NCI-H748 treated with DMSO at 0.1 percent for 48 hours (cell line): ENCODE results near the gene PPFIBP1.
"Not testable (repeated sequence)": the region's sequence is repeated elsewhere in the genome, so short reads cannot be mapped to it uniquely, and the experiment has no call there.

Source experiments
- DNase-seq: peaks from one replicate; lab custom pipeline; 2025; lab: John Stamatoyannopoulos, UW

The PPFIBP1 gene

DNA sequence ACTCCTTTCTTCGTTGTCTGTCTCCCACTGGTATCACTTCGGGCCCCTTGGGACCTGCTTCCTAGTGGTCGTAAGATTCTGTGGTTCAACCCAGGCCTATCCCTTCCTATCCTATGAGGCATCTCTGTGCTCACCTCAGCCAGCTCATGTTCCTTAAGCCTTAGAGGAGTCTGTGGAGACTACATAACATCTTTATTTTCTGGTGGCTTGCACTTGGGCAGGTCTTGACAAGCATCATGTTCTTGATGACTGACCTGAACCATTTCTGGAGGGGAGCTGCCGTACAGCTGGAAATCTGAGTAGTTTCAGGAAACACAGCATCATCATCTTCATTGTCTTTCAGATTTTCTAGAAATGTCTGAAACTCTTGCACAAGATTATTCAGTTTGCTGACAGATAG is 69.3 kb downstream of the PPFIBP1 start:
- DNase-seq: no peak

- no peak for DNase-seq
Measured at GRCh38 chr12:27595231-27595642, 71.2 kb downstream of the PPFIBP1 start.

- not testable (repeated sequence) for DNase-seq
Measured at GRCh38 chr12:27598866-27599265, 74.9 kb downstream of the PPFIBP1 start.

- DNase-seq: not testable (repeated sequence)
Measured at GRCh38 chr12:27601056-27601828, 77.2 kb downstream of the PPFIBP1 start.

GRCh38 chr12:27602516-27602915 is 78.5 kb downstream of the PPFIBP1 start:
- DNase-seq: no peak

- DNase-seq: no peak
Measured at GRCh38 chr12:27604431-27604830, 80.4 kb downstream of the PPFIBP1 start.

- DNase-seq: no peak
Measured at GRCh38 chr12:27606986-27607385, 83.0 kb downstream of the PPFIBP1 start.

DNA sequence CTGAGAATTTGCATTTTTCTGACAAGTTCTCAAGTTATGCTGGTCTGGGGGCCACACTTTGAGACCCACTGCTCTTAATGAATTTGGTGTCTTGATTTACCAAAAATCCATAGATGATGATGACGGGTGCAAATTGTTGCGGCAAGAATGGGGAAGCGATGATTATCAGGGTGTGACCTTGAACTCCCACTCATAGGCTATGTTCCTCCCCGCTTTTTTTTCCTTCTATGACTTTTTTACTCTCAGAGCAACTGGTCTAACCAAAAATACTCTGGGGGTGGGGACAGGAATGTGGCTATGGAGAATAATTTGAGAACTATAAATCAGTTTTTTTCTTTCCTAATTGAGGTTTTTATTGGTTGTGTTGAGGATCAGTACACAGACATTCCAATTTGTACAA is 83.6 kb downstream of the PPFIBP1 start:
- no peak for DNase-seq

DNA sequence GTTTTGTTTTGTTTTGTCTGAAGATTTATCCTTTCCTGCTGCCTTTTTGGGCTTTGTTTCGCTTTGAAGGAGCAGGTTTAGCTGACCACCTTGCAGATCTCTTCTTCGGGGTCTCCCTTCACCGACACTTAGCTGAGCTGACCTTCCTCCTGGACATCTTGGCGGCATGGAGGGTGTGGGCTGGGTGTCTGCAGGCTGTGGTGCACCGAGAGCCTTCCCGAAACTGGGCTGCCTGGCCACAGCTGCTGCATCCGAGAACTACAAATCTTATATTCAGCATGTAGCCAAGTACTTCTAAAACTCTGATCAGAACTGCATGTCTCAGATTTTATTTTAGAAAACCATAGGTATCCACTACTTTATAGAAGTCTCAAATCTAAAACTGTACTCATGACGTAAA is 84.9 kb downstream of the PPFIBP1 start:
- no peak for DNase-seq

DNA sequence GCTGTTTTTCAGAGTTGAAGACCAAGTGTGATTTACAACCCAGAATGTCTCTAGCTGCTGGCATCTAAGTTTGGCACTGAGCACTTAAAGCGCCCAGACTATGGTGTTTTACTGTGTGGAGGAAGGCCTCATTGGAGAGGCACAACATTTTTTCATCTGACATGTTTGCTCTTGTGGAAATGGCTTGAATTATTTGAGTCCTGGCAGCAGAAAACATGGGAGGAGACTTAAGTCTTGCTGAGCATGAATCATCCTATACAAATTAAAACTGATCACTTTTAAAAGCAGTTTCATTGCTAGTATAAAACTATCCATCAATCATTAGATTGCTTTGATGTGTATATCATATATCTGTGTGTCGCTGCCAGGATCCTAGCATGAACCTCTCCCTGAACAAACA is 86.4 kb downstream of the PPFIBP1 start:
- DNase-seq: no peak

DNA sequence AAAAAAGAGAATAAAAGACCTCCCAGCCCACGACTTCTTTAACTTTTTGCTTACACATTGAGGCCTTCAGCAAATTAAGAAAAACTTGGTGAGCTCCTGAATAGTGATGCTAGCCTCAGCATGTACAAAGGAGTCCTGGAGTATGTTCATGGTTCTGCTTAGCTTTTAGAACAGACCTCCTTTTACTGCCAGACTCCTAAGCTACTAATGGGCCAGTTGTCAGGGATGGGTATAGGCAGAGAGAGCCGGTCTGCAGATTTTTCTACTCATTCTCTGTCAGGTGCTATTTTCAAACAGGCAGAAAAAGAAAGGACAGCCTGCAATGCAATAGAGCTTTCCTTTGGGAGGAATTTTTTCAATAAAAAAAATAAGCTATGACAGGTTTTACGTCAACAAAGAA is 90.4 kb downstream of the PPFIBP1 start:
- no peak for DNase-seq

- no peak for DNase-seq
Measured at GRCh38 chr12:27614866-27615265, 90.9 kb downstream of the PPFIBP1 start.

DNA sequence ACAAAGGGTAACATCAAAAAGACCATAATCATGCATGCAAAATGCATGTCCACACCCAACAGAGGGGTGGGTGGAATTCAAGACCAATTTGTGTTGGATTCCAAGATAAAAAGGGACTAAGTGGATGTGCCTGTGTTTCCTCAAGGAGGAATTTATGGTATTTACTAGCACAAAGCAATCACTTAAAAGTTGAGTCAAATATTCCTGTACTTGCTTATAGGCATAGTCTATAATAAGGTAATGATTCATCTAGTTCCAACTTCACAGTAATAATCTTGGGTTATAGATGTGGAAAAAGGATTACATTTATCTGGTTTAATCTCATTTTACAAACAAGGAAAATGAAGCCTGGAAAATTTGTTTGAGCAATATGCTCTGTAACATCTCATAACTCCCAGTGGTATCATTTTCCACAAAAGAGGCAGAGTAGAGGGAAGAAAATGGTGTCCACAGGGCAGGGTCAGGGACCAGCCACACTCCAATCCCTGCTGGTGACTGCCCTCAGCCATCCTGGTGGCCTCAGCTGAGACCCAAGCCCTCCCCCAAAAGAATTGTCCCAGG is 91.4 kb downstream of the PPFIBP1 start:
- DNase-seq: no peak

GRCh38 chr12:27616356-27617142 is 92.5 kb downstream of the PPFIBP1 start:
- DNase-seq: no peak

DNA sequence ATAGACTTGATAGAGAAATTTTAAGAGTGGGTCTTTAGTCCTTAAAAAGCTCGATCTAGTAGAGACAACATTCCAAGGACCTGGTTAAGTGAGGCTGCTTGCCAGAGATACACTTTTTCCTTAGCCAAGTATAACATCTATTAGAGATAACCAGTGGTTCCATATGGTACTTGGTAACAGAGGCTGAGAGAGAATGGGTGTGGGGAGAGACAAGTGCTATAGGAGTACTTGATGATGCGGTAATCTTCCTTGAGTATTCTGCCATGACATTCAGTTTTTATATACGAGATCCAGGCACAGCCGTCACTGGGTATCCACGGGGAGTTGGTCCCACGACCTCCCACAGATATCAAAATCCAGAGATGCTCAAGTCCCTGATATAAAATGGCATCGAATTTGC is 94.8 kb downstream of the PPFIBP1 start:
- DNase-seq: no peak

DNA sequence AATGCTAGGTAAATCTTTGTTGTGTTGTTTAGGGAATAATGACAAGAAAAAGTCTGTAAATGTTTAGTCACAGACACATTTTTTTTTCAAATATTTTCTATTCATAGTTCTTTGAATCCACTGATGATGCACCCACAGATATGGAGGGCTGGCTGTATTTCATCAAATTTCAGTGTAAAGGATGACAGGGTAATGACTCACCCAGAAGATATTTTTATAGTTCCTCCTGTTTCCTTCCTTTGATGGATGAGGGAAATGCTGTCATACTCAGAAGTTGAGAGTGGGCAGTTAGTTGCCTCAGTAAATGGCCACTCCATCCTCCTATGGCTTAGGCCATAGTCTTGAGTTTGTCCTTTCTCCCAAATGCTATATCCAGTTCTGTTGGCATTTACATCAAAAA is 95.3 kb downstream of the PPFIBP1 start:
- no peak for DNase-seq

DNA sequence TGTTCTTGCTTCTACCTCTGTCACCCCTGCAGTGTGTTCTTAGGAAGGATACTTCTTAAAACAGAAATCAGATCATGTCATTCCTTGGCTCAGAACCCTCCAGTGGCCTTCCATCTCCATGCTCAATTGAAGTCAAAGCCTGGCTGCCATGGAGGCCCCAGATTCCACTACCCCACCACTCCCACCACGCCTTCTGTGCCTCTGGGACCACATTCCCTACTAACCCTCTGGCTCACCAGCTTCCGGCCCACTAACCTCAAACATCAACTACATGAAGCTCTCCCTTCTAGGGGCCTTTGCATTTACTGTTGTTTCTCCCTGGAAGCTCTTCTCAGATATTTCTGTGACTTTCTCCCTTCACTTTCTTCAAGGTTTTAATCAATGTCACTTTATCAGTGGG is 96.1 kb downstream of the PPFIBP1 start:
- DNase-seq: no peak

- DNase-seq: no peak
Measured at GRCh38 chr12:27622436-27623195, 98.6 kb downstream of the PPFIBP1 start.

DNA sequence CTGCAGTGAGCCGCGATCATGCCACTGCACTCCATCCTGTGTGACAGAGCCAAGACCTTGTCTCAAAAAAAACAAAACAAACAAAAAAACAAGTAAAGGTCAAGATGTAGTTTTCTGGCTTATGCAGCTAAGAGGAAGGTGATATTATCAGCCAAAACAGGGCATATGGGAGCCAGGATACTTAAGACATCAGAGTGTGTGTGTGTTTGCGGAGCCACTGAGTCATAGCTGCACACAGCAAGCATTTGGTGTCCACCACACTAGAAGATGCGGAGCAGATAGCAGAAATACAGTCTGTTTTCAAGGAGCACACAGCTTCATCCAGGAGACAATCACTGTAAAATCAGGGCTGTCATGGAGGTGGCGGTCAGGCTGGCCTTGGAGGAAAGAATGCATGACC is 99.6 kb downstream of the PPFIBP1 start:
- DNase-seq: no peak

DNA sequence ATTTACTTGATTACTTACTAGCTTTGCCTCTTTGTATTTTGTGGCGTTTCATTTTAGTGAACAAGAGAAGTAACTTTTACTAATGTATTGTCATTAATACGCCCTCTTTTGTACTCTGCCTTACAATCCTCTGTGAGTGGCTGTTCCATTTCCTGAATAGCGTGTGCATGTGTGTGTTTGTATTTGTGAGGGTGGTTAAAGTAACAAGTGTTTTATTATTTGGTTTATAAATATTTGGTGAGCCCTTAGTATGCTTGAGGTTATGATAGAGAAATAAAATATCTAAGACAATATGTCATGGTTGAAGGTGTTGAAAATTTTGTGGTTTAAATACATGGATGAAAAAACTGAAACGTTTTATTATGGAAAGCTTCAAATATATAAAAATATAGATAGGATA is 100.6 kb downstream of the PPFIBP1 start:
- no peak for DNase-seq

DNA sequence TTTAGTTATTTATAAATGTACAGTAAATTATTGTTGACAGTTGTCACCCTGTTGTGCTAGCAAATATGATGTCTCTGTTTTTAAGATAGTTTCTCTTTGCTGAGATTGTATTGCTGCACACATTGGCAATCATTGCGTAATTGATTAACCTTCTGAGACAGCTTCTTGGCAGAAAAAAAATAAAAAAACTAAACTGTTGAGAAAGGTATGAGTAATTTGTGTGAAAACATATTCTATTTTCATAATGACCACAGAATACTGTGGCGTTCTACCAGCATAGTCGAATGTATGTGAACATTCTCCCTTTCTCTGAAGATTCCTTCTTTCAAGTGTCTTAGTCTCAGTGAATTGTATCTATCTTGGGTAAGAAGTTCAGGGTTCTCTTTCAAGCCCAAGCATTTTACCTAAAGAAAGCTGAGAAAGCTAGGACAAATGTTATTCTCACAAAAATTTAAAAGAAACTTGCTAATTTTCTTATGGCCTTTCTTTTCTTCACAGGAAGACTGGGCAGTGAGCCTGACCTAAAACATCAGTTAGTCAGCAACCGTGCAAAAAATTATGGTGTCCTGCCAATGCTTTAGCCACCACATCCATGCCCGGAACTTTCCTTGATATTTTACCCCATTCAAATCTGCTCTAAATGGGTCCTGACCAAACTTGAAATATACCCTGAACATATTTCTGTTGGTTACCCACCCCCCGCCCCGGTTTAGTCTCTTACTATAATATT is 103.3 kb downstream of the PPFIBP1 start:
- DNase-seq: no peak
